Natural killer cell (primary cell): ENCODE results near the gene TXLNA. TPM values are rescaled to one million over a fixed set of nuclear protein-coding genes. Genes with fewer than 3 reads are reported as not detected.

Experiments
- ATAC-seq, 3 donors: fragments of 150-1000 bp in 2 of 3; fragments of 200-7000 bp in 1 of 3; cut with Tn5 transposase; 1 replicate in 1 of 3; 2 replicates in 2 of 3; pipeline ENCODE4 v1.10.0; 2021; ENCODE audit warnings: mild to moderate bottlenecking in 2 of 3, moderate library complexity in 2 of 3
- DNase-seq, 2 donors: peaks; one replicate each; pipeline versions ENCODE4 v3.0.0 to v3.0.0-alpha.2; 2013 to 2021; ENCODE audit warnings: mixed read lengths in 1 of 2
- H3K27ac ChIP-seq: one replicate; pipeline ENCODE4 v1.5.1; 2013; ENCODE audit warnings: mild to moderate bottlenecking, low read length
- H3K27me3 ChIP-seq: one replicate; pipeline ENCODE4 v1.6.1; 2013; ENCODE audit warnings: low read length; ENCODE audit not compliant: control insufficient read depth, insufficient read depth
- H3K36me3 ChIP-seq: one replicate; pipeline ENCODE4 v1.6.1; 2013; ENCODE audit warnings: low read length; ENCODE audit not compliant: control insufficient read depth, insufficient read depth
- H3K4me1 ChIP-seq: one replicate; pipeline ENCODE4 v1.6.1; 2013; ENCODE audit warnings: low read length; ENCODE audit not compliant: control insufficient read depth, insufficient read depth
- H3K4me3 ChIP-seq: one replicate; pipeline ENCODE4 v1.5.1; 2013; ENCODE audit warnings: low read length
- H3K9me3 ChIP-seq: one replicate; pipeline ENCODE4 v1.6.1; 2013; ENCODE audit warnings: low read length; ENCODE audit not compliant: control insufficient read depth, insufficient read depth
- H3K27ac Mint-ChIP-seq, 2 donors: one replicate each; pipeline ENCODE4 v1.8.0; 2022; ENCODE audit warnings: mild to moderate bottlenecking in 2 of 2, mixed read lengths in 2 of 2, moderate library complexity in 1 of 2
- H3K27me3 Mint-ChIP-seq, 2 donors: one replicate each; pipeline ENCODE4 v1.8.0; 2022; ENCODE audit warnings: low read depth in 2 of 2, mixed read lengths in 2 of 2
- H3K36me3 Mint-ChIP-seq: one replicate; pipeline ENCODE4 v1.8.0; 2022; ENCODE audit warnings: mixed read lengths
- H3K4me1 Mint-ChIP-seq, 2 donors: one replicate each; pipeline ENCODE4 v1.8.0; 2022; ENCODE audit warnings: mixed read lengths in 2 of 2
- H3K4me3 Mint-ChIP-seq: one replicate; pipeline ENCODE4 v1.8.0; 2022; ENCODE audit warnings: mild to moderate bottlenecking, moderate library complexity, mixed read lengths
- H3K9me3 Mint-ChIP-seq, 2 donors: one replicate each; pipeline ENCODE4 v1.8.0; 2022; ENCODE audit warnings: mixed read lengths in 2 of 2
- CTCF ChIP-seq: fragments of 200-600 bp; IDR thresholded peaks from one replicate; pipeline ENCODE4 v1.8.0; 2022; ENCODE audit warnings: antibody characterized with exemption
- WGBS: methylation state at CpG from one replicate; pipeline ENCODE4 v1.1.7; 2013; ENCODE audit warnings: missing lambda C conversion rate; ENCODE audit not compliant: insufficient coverage; 5-methylcytosine and 5-hydroxymethylcytosine counted together
- intact Hi-C: fragments of 100-400 bp; cut with micrococcal nuclease; formaldehyde crosslinking; loops from one replicate; pipeline ENCODE4 v1.14.2; 2022
- total RNA-seq, 4 donors: library from RNA; stranded (reverse); fragments of 120-200 nt in 1 of 4; gene quantifications; one replicate each; pipeline versions ENCODE4 v1.2.3 to v1.2.4, GENCODE V29; 2013 to 2022

Gene TXLNA
- total RNA-seq, 3 donors from 2014 or later (not counting 1 experiment from before 2014, with no cell fraction given) = 26.0 to 36.0 (median 33.3) TPM

GRCh38 chr1:32186491-32186890, 7.0 kb downstream of the TXLNA start:
- H3K27ac ChIP-seq = no peak overlapping the region
- peaks cover 60% of the 10 kb centered on the region for H3K36me3 ChIP-seq
- H3K27me3 Mint-ChIP-seq = no peaks in the 10 kb centered on the region
- intact Hi-C loops = no loop called here
- peak overlapping the region in 1 of 2 donors; percentile 0 for H3K27ac Mint-ChIP-seq
- peaks cover 2% of the 10 kb centered on the region for H3K36me3 Mint-ChIP-seq
- WGBS = 100% methylated on average over 1 of the region's 2 CpGs
- ATAC-seq = no peak
- TF ChIP-seq CTCF = no peak
- H3K4me3 ChIP-seq = no peak overlapping the region
- peaks cover 23 to 38% of the 10 kb centered on the region in 2 donors for H3K4me1 Mint-ChIP-seq
- peaks cover 8% of the 10 kb centered on the region for H3K4me1 ChIP-seq
- H3K9me3 Mint-ChIP-seq = no peaks in the 10 kb centered on the region
- no peak overlapping the region for H3K4me3 Mint-ChIP-seq
- no peak for DNase-seq
- H3K27me3 ChIP-seq = no peaks in the 10 kb centered on the region
- H3K9me3 ChIP-seq = no peaks in the 10 kb centered on the region

GRCh38 chr1:32187850-32188249, 8.4 kb downstream of the TXLNA start:
- TF ChIP-seq CTCF = no peak
- Mint-ChIP-seq H3K9me3 (no peaks in the 10 kb centered on the region), H3K4me1 (peaks cover 21 to 32% of the 10 kb centered on the region in 2 donors), H3K27me3 (no peaks in the 10 kb centered on the region), H3K4me3 (no peak overlapping the region), H3K36me3 (peaks cover 13% of the 10 kb centered on the region), H3K27ac (no peak overlapping the region)
- Histone ChIP-seq H3K4me1 (no peaks in the 10 kb centered on the region), H3K27ac (no peak overlapping the region), H3K36me3 (peaks cover 74% of the 10 kb centered on the region), H3K9me3 (no peaks in the 10 kb centered on the region), H3K27me3 (no peaks in the 10 kb centered on the region), H3K4me3 (no peak overlapping the region)
- intact Hi-C loops = no loop called here
- DNase-seq (no peak), ATAC-seq (no peak)
- WGBS = 98% methylated on average over 9 of the region's 9 CpGs

- TF ChIP-seq CTCF = no peak
- H3K27me3 Mint-ChIP-seq = no peaks in the 10 kb centered on the region
- Histone ChIP-seq H3K4me3 (no peak overlapping the region), H3K4me1 (peaks cover 24% of the 10 kb centered on the region), H3K36me3 (peaks cover 88% of the 10 kb centered on the region), H3K27me3 (no peaks in the 10 kb centered on the region), H3K27ac (no peak overlapping the region), H3K9me3 (no peaks in the 10 kb centered on the region)
- H3K9me3 Mint-ChIP-seq = no peaks in the 10 kb centered on the region
- DNase-seq = no peak
- H3K27ac Mint-ChIP-seq = no peak overlapping the region
- intact Hi-C loops = no loop called here
- no peak overlapping the region for H3K4me3 Mint-ChIP-seq
- ATAC-seq = no peak
- H3K36me3 Mint-ChIP-seq = peaks cover 25% of the 10 kb centered on the region
- 98% methylated on average over 8 of the region's 8 CpGs for WGBS
- peaks cover 21 to 29% of the 10 kb centered on the region in 2 donors for H3K4me1 Mint-ChIP-seq
Observed at GRCh38 chr1:32192220-32192948, 12.9 kb downstream of the TXLNA start.

GRCh38 chr1:32194984-32195383, 15.5 kb downstream of the TXLNA start:
- H3K27me3 ChIP-seq = no peaks in the 10 kb centered on the region
- H3K4me1 Mint-ChIP-seq = peaks cover 26 to 37% of the 10 kb centered on the region in 2 donors
- H3K4me1 ChIP-seq = peaks cover 38% of the 10 kb centered on the region
- H3K4me3 Mint-ChIP-seq = no peak overlapping the region
- no peak for TF ChIP-seq CTCF
- no peaks in the 10 kb centered on the region for H3K9me3 Mint-ChIP-seq
- peaks cover 64% of the 10 kb centered on the region for H3K36me3 ChIP-seq
- peaks cover 25% of the 10 kb centered on the region for H3K36me3 Mint-ChIP-seq
- H3K27ac ChIP-seq = no peak overlapping the region
- WGBS = 98% methylated on average over 6 of the region's 6 CpGs
- ATAC-seq = no peak
- intact Hi-C loops = no loop called here
- no peak overlapping the region for H3K4me3 ChIP-seq
- no peaks in the 10 kb centered on the region for H3K9me3 ChIP-seq
- no peaks in the 10 kb centered on the region for H3K27me3 Mint-ChIP-seq
- no peak for DNase-seq
- no peak overlapping the region for H3K27ac Mint-ChIP-seq
